ENCODE results near the gene CCDC92B.

- TF ChIP-seq PAX5 (IDR thresholded peaks at IDR 0.05; ENCODE audit: insufficient read depth, low read length, severe bottlenecking), result no peak
- TF ChIP-seq TAF1 (IDR thresholded peaks at IDR 0.05; ENCODE audit: low read depth, low read length), result no peak
- no peak for TF ChIP-seq POLR2A (IDR thresholded peaks at IDR 0.05; ENCODE audit: low read depth, low read length)
- TF ChIP-seq SPI1 (IDR thresholded peaks at IDR 0.05; ENCODE audit: low read depth, low read length), result no peak
Observed at GRCh38 chr17:2796164-2797125, 47.0 kb upstream of the CCDC92B start, which contains the start of gene RAP1GAP2.
